ENCODE data around the gene TGFBRAP1.

The TGFBRAP1 gene, protein sequence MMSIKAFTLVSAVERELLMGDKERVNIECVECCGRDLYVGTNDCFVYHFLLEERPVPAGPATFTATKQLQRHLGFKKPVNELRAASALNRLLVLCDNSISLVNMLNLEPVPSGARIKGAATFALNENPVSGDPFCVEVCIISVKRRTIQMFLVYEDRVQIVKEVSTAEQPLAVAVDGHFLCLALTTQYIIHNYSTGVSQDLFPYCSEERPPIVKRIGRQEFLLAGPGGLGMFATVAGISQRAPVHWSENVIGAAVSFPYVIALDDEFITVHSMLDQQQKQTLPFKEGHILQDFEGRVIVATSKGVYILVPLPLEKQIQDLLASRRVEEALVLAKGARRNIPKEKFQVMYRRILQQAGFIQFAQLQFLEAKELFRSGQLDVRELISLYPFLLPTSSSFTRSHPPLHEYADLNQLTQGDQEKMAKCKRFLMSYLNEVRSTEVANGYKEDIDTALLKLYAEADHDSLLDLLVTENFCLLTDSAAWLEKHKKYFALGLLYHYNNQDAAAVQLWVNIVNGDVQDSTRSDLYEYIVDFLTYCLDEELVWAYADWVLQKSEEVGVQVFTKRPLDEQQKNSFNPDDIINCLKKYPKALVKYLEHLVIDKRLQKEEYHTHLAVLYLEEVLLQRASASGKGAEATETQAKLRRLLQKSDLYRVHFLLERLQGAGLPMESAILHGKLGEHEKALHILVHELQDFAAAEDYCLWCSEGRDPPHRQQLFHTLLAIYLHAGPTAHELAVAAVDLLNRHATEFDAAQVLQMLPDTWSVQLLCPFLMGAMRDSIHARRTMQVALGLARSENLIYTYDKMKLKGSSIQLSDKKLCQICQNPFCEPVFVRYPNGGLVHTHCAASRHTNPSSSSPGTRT

DNA sequence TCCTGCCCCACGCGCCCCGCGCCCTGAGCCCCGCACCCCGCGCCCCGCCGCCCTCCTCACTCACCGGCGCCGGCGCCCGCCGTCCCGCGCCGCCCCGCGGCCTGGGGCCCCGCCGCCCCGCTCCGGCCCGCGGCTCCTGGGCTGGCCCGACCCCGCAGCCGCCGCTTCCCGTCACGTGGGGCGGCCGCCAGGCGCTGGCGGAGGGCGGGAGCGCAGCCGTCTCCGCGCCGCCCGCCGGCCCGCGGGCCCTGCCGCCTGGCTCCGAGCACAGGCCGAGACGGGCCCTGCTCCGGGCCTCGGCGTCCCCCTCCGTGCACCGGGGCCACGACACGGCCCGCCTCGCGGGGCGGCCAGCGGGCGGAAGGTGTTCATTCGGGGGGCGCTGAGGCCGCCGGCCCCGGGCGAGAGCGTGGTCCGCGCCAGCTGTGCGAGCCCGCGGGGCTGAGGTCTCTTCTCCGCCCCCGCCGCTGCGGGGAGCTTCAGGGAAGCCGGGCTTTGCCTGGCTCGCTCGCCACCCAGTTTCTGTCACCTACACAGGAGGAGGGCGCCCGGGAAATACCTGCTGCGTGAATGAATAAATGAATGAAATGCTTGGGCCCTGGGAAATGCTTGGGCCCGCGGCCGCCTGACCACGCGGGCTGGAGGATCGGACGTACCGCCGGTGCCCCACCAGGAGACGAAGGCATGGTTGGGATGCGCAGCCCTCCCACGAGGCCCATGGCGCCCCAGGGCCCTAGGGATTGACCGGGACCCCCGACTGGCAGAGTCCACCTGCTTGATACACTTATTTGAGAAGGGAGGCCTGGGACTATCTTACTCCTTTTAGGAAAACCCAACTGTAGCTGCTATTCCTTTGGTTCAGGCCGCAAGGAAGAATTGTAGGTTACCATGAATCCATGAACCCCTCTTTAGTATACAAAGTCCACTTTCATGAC, at the start of gene TGFBRAP1:
Gene TGFBRAP1, minus strand, starts transcription at position 175 of the 935 bp plus-strand sequence. CDS start 21,434 bp downstream, outside the sequence.
- FAIRE-seq (no peak), DNase-seq (ENCODE audit: insufficient read length, low spot score) (peak; percentile 26)
- TF ChIP-seq, protein P1, sequence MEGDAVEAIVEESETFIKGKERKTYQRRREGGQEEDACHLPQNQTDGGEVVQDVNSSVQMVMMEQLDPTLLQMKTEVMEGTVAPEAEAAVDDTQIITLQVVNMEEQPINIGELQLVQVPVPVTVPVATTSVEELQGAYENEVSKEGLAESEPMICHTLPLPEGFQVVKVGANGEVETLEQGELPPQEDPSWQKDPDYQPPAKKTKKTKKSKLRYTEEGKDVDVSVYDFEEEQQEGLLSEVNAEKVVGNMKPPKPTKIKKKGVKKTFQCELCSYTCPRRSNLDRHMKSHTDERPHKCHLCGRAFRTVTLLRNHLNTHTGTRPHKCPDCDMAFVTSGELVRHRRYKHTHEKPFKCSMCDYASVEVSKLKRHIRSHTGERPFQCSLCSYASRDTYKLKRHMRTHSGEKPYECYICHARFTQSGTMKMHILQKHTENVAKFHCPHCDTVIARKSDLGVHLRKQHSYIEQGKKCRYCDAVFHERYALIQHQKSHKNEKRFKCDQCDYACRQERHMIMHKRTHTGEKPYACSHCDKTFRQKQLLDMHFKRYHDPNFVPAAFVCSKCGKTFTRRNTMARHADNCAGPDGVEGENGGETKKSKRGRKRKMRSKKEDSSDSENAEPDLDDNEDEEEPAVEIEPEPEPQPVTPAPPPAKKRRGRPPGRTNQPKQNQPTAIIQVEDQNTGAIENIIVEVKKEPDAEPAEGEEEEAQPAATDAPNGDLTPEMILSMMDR (IDR thresholded peaks at IDR 0.05; ENCODE audit: insufficient read depth, missing control alignments) = no peak

- TF ChIP-seq, protein P1 (IDR thresholded peaks at IDR 0.05; ENCODE audit: insufficient read depth, missing control alignments) = no peak
- FAIRE-seq = no peak
- no peak for DNase-seq (ENCODE audit: insufficient read length, low spot score)
Measured at GRCh38 chr2:105378921-105379383, 49.4 kb upstream of the TGFBRAP1 start.

GRCh38 chr2:105378276-105378840, 48.8 kb upstream of the TGFBRAP1 start:
- FAIRE-seq (no peak), DNase-seq (ENCODE audit: insufficient read length, low spot score) (no peak)
- TF ChIP-seq, protein P1 (IDR thresholded peaks at IDR 0.05; ENCODE audit: insufficient read depth, missing control alignments) = no peak

- TF ChIP-seq, protein P1 (IDR thresholded peaks at IDR 0.05; ENCODE audit: insufficient read depth, missing control alignments) = no peak
- FAIRE-seq = no peak
- no peak for DNase-seq (ENCODE audit: insufficient read length, low spot score)
Measured at GRCh38 chr2:105377871-105378270, 48.3 kb upstream of the TGFBRAP1 start.

GRCh38 chr2:105376789-105377240, 47.3 kb upstream of the TGFBRAP1 start:
- TF ChIP-seq, protein P1 (IDR thresholded peaks at IDR 0.05; ENCODE audit: insufficient read depth, missing control alignments) = no peak
- DNase-seq (ENCODE audit: insufficient read length, low spot score) (no peak), FAIRE-seq (no peak)

DNA sequence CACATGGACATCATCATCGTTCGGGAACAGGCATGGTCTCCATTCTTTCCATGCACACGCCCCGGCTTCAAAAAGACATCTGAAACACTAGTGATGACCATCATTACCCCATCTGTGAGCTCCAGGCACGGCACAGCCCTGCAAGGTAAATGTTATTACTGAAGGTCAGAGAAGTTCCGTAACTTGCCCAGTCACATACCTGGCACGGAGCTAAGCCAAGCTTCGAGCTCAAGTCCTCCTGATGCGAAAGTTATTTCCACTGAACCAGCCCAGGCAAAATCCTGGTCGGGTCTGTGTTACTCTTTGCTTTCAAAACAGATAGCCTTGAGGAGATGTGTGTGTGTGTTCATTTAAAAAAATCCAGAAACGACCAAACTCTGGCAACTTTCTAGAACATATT, 46.5 kb upstream of the TGFBRAP1 start:
- TF ChIP-seq, protein P1 (IDR thresholded peaks at IDR 0.05; ENCODE audit: insufficient read depth, missing control alignments) = no peak
- DNase-seq (ENCODE audit: insufficient read length, low spot score) (no peak), FAIRE-seq (no peak)

Data from D721Med (cell line).